Osteocyte (in vitro differentiated cells): Measurements from ENCODE around the gene ANGPTL7. TPM values are rescaled to one million over a fixed set of nuclear protein-coding genes. Genes with fewer than 3 reads are reported as not detected.

ENCODE experiments used
- DNase-seq: peaks from one replicate; pipeline ENCODE4 v3.0.0; 2021; ENCODE audit warnings: mixed read lengths; ENCODE audit not compliant: unreplicated experiment; ENCODE audit errors: extremely low spot score
- H3K27ac Mint-ChIP-seq: one replicate; pipeline ENCODE4 v1.8.0; 2021; ENCODE audit warnings: mild to moderate bottlenecking, mixed read lengths; ENCODE audit not compliant: unreplicated experiment
- H3K27me3 Mint-ChIP-seq: one replicate; pipeline ENCODE4 v1.8.0; 2021; ENCODE audit warnings: mixed read lengths; ENCODE audit not compliant: unreplicated experiment
- H3K36me3 Mint-ChIP-seq: one replicate; pipeline ENCODE4 v1.8.0; 2021; ENCODE audit warnings: mixed read lengths; ENCODE audit not compliant: unreplicated experiment
- H3K4me1 Mint-ChIP-seq: one replicate; pipeline ENCODE4 v1.8.0; 2021; ENCODE audit warnings: mixed read lengths; ENCODE audit not compliant: unreplicated experiment
- H3K4me3 Mint-ChIP-seq: one replicate; pipeline ENCODE4 v1.8.0; 2021; ENCODE audit warnings: mild to moderate bottlenecking, moderate library complexity, mixed read lengths; ENCODE audit not compliant: unreplicated experiment
- H3K9me3 Mint-ChIP-seq: one replicate; pipeline ENCODE4 v1.8.0; 2021; ENCODE audit warnings: mixed read lengths; ENCODE audit not compliant: unreplicated experiment
- CTCF ChIP-seq: fragments of 200-600 bp; sonication (generic); IDR thresholded peaks from 2 replicates; pipeline ENCODE4 v1.5.0; 2021; ENCODE audit warnings: antibody characterized with exemption, mild to moderate bottlenecking, moderate library complexity
- total RNA-seq: library from RNA; stranded (reverse); gene quantifications from 2 replicates; pipeline ENCODE4 v1.2.1, GENCODE V29; 2021

Gene ANGPTL7
- total RNA-seq, 1 donor from 2014 or later: not detected

- Mint-ChIP-seq H3K36me3 (peaks cover 10% of the 10 kb centered on the region), H3K9me3 (no peaks in the 10 kb centered on the region), H3K27ac (no peak overlapping the region), H3K4me3 (no peak overlapping the region), H3K27me3 (no peaks in the 10 kb centered on the region), H3K4me1 (peaks cover 6% of the 10 kb centered on the region)
- no peak for TF ChIP-seq CTCF
- DNase-seq: no peak
These were observed 6.3 kb upstream of the ANGPTL7 start for GRCh38 chr1:11182884-11183283.

GRCh38 chr1:11184973-11185372 lies 4.2 kb upstream of the ANGPTL7 start:
- Mint-ChIP-seq H3K27ac (no peak overlapping the region), H3K9me3 (no peaks in the 10 kb centered on the region), H3K27me3 (no peaks in the 10 kb centered on the region), H3K4me1 (peaks cover 2% of the 10 kb centered on the region), H3K4me3 (no peak overlapping the region), H3K36me3 (peaks cover 12% of the 10 kb centered on the region)
- TF ChIP-seq CTCF: no peak
- no peak for DNase-seq

- no peak for DNase-seq
- Mint-ChIP-seq H3K4me1 (no peaks in the 10 kb centered on the region), H3K36me3 (peaks cover 13% of the 10 kb centered on the region), H3K27me3 (no peaks in the 10 kb centered on the region), H3K9me3 (no peaks in the 10 kb centered on the region), H3K27ac (no peak overlapping the region), H3K4me3 (no peak overlapping the region)
- no peak for TF ChIP-seq CTCF
These were observed 2.2 kb upstream of the ANGPTL7 start for GRCh38 chr1:11187000-11187399.

- Mint-ChIP-seq H3K4me1 (no peaks in the 10 kb centered on the region), H3K27ac (no peak overlapping the region), H3K27me3 (no peaks in the 10 kb centered on the region), H3K9me3 (no peaks in the 10 kb centered on the region), H3K4me3 (no peak overlapping the region), H3K36me3 (peaks cover 15% of the 10 kb centered on the region)
- no peak for TF ChIP-seq CTCF
- no peak for DNase-seq
These were observed 1.7 kb upstream of the ANGPTL7 start for GRCh38 chr1:11187494-11187893.

GRCh38 chr1:11187931-11188330 lies 1.2 kb upstream of the ANGPTL7 start:
- peaks cover 19% of the 10 kb centered on the region for H3K36me3 Mint-ChIP-seq
- no peak for DNase-seq
- H3K9me3 Mint-ChIP-seq: no peaks in the 10 kb centered on the region
- H3K4me3 Mint-ChIP-seq: no peak overlapping the region
- no peaks in the 10 kb centered on the region for H3K27me3 Mint-ChIP-seq
- H3K27ac Mint-ChIP-seq: no peak overlapping the region
- no peaks in the 10 kb centered on the region for H3K4me1 Mint-ChIP-seq
- TF ChIP-seq CTCF: no peak
